ENCODE results near the gene HDLBP. TPM values are rescaled to one million over a fixed set of nuclear protein-coding genes. Genes with fewer than 3 reads are reported as not detected.

HDLBP gene
- total and polyA plus RNA-seq, 10 of the 15 experiments (the other 5 are each of a cell fraction or from before 2014, with no cell fraction given) = 19.5 to 383 (median 249) TPM

DNA sequence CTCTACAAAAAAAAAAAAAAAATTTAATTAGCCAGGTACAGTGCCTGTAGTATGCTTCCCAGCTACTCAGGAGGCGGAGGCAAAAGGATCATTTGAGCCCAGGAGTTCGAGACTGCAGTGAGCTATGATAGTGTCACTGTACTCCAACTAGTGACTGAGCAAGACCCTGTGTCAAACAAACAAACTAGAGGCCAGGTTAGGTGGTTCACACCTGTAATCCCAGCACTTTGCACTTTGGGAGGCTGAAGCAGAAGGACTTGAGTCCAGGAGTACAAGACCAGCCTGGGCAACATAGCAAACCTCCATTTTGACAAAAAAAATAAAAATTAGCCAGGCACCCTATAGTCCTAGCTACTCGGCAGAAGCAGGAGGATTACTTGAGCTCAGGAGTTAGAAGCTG, 13.4 kb downstream of the HDLBP start:
- no peak overlapping the region for H3K9ac ChIP-seq (ENCODE audit: control insufficient read depth, insufficient read depth, low read length)
- H3K27me3 ChIP-seq (replicated peaks in 1 of 2; ENCODE audit: control insufficient read depth in 2 of 2, insufficient read depth in 2 of 2, low read length in 1 of 2) = no peaks in the 10 kb centered on the region
- H3K4me1 ChIP-seq (ENCODE audit: control insufficient read depth, insufficient read depth, low read length) = peaks cover 19% of the 10 kb centered on the region
- H3K4me2 ChIP-seq (ENCODE audit: control insufficient read depth, insufficient read depth) = no peak overlapping the region
- no peak for ATAC-seq
- intact Hi-C loops (cut with micrococcal nuclease; ENCODE audit: unreplicated experiment) = no loop called here
- ChIA-PET POLR2A (interaction anchor here (0.6 to 3.3 kb wide), 6 partner anchors 10 to 62 kb away, joined by 4 to 20 read pairs (median 5); partner anchors contain the start of genes HDLBP and SEPTIN2), CTCF (interaction anchor here (0.9 to 2.3 kb wide), 4 partner anchors 10 to 22 kb away, joined by 3 to 6 read pairs (median 4); no protein-coding TSS in a partner anchor), RAD21 (ENCODE audit: unreplicated experiment) (interaction anchor here (0.8 to 1.5 kb wide), 7 partner anchors 9 to 90 kb away, joined by 3 to 4 read pairs (median 3); no protein-coding TSS in a partner anchor), SMC1A (ENCODE audit: uncharacterized antibody, unreplicated experiment) (interaction anchor here (0.6 to 6.6 kb wide), 10 partner anchors 9 to 90 kb away, joined by 3 to 33 read pairs (median 5); no protein-coding TSS in a partner anchor)
- BruUV-seq (replicated peaks) = no TSS peak
- H3K79me2 ChIP-seq (ENCODE audit: control insufficient read depth, insufficient read depth, low read length) = peaks cover 85% of the 10 kb centered on the region
- in situ Hi-C loops (cut with MboI) = no loop called here
- H3K9me3 ChIP-seq (replicated peaks; ENCODE audit: control insufficient read depth, insufficient read depth, low read length) = no peaks in the 10 kb centered on the region
- peak overlapping the region; percentile 2; the same call in 1 of the 2 replicates for H3K27ac ChIP-seq (ENCODE audit: control insufficient read depth, insufficient read depth)
- no peak overlapping the region for H3K4me3 ChIP-seq
- no peak for DNase-seq (ENCODE audit: low read depth, low spot score)
- H2AFZ ChIP-seq (ENCODE audit: control insufficient read depth, low read depth, low read length) = no peak overlapping the region
- 0 out of 4 replicates have a peak, but pooled peaks cover 0 to 3% of the 10 kb centered on the region in 2 experiments for H3K36me3 ChIP-seq (ENCODE audit: control insufficient read depth in 2 of 2, insufficient read depth in 2 of 2, low read length in 1 of 2)
- 82% methylated on average over 3 of the region's 3 CpGs for WGBS (ENCODE audit: insufficient coverage, insufficient replicate concordance, low lambda C conversion rate, missing lambda C conversion rate)
- TF ChIP-seq, protein P1, sequence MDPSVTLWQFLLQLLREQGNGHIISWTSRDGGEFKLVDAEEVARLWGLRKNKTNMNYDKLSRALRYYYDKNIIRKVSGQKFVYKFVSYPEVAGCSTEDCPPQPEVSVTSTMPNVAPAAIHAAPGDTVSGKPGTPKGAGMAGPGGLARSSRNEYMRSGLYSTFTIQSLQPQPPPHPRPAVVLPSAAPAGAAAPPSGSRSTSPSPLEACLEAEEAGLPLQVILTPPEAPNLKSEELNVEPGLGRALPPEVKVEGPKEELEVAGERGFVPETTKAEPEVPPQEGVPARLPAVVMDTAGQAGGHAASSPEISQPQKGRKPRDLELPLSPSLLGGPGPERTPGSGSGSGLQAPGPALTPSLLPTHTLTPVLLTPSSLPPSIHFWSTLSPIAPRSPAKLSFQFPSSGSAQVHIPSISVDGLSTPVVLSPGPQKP (IDR thresholded peaks at IDR 0.05; ENCODE audit: low read depth, low read length) = no peak
- TF ChIP-seq NFYA (IDR thresholded peaks at IDR 0.05; ENCODE audit: borderline replicate concordance, low read depth, low read length) (no peak), DPF2 (IDR thresholded peaks at IDR 0.05) (no peak), HDAC6 (IDR thresholded peaks at IDR 0.05; ENCODE audit: unreplicated experiment) (no peak), CHD4 (IDR thresholded peaks at IDR 0.05) (no peak), BCL3 (IDR thresholded peaks at IDR 0.05; ENCODE audit: borderline replicate concordance, insufficient read depth, low read depth, low read length, poor library complexity, severe bottlenecking) (no peak)
- no peaks in the 10 kb centered on the region for H4K20me1 ChIP-seq (ENCODE audit: control insufficient read depth, insufficient read depth)
- FAIRE-seq = no peak

Data from GM12878 (cell line).